Epithelial cell of proximal tubule (primary cell): ENCODE data around the gene BRINP1. TPM values are rescaled to one million over a fixed set of nuclear protein-coding genes. Genes with fewer than 3 reads are reported as not detected.

Source experiments
- DNase-seq: peaks from one replicate; pipeline ENCODE4 v3.0.0-alpha.2; 2011; ENCODE audit warnings: low read depth
- H3K4me3 ChIP-seq: 2 replicates; pipeline ENCODE4 v1.5.1; 2011; ENCODE audit warnings: low read depth, mild to moderate bottlenecking, low read length
- total RNA-seq: library from RNA; depleted of rRNA; stranded (reverse); fragments of >200 nt; gene quantifications from 2 replicates; pipeline ENCODE4 v1.2.3, GENCODE V29; 2015
- TF ChIP-seq, protein P1 (sequence below): conservative IDR thresholded peaks from 2 replicates; pipeline ENCODE4 v1.5.1; 2012; ENCODE audit warnings: low read depth, mild to moderate bottlenecking, low read length

The BRINP1 gene
- total RNA-seq, 1 donor from 2014 or later = 2.5 TPM

DNA sequence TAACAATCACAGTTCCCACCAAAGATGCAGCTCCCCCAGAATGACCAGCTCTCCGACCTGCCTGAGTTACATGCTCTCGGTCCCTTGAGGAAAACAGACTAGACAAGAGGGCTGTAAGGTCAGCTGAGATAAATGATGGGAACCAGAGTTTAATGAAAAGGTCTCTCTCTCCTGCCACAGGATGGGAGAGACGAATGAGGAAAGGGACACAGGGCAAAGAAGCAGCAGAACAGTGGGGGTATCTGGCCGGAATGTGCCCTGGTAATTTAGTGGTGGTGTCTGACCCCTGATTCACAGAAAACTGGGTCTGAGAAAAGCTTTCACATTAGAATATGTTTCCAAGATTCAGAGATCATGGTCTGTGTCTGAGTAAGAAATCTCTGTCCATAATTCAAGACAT lies 118.5 kb downstream of the BRINP1 start:
- DNase-seq = no peak
- TF ChIP-seq, protein P1, sequence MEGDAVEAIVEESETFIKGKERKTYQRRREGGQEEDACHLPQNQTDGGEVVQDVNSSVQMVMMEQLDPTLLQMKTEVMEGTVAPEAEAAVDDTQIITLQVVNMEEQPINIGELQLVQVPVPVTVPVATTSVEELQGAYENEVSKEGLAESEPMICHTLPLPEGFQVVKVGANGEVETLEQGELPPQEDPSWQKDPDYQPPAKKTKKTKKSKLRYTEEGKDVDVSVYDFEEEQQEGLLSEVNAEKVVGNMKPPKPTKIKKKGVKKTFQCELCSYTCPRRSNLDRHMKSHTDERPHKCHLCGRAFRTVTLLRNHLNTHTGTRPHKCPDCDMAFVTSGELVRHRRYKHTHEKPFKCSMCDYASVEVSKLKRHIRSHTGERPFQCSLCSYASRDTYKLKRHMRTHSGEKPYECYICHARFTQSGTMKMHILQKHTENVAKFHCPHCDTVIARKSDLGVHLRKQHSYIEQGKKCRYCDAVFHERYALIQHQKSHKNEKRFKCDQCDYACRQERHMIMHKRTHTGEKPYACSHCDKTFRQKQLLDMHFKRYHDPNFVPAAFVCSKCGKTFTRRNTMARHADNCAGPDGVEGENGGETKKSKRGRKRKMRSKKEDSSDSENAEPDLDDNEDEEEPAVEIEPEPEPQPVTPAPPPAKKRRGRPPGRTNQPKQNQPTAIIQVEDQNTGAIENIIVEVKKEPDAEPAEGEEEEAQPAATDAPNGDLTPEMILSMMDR = no peak
- H3K4me3 ChIP-seq = no peak overlapping the region

DNA sequence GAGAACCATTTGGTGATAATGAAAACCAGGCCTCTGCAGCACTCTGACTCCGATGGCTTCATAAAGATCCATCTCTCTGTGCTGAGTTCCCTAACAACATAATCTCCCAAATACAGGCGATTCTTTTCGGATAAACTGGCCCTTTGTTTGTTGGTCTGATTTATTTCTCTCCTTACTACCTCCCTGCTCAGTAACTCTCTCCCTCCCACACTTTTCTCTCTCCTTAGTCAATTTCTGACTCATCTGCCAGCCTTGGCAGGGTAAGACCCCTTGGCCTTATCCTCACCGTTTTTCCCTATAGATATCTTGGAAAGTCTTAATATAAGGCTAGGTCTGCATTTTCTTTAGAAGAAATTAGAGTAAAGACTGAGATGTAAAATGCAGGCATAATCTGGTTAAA lies 128.7 kb downstream of the BRINP1 start:
- no peak overlapping the region for H3K4me3 ChIP-seq
- no peak for DNase-seq
- TF ChIP-seq, protein P1 = no peak

DNA sequence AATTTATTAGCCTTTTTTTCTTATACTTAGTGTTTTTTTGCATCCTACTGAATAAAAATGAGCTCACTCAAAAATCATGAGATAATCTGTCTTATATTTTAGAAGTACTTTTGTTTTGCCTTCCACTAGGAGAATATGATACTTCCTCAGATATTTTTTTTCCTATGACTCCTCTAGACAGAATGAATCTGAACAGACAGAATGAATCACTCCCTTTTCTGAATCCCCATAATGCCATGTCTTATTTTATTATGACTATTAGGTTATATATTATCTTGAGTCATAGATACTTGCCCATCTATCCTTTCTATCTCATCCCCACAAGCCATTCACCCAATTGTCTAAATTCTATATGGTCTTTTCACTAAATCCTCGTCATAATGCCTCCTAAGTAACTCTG lies 134.6 kb downstream of the BRINP1 start:
- H3K4me3 ChIP-seq = no peak overlapping the region
- TF ChIP-seq, protein P1 = no peak
- no peak for DNase-seq

DNA sequence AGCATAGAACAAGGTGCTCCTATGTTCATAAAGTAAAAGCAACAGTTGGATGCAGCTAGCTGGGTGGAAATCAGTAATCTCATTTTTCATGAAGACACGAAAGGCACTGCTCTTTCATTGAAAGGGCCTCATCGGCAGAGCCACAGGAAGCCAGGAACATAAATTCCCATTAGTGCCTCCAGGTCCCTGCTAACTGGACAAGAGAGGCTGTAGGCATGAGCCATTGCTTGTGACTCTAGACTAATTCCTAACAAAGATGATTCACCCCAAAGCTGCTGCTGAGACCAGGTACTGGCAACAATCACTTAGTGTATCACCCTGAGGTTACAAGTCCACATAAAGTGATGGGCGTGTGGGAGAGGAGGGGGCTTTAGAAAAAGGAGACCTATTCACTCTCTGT lies 141.8 kb downstream of the BRINP1 start:
- TF ChIP-seq, protein P1 = no peak
- DNase-seq = no peak
- no peak overlapping the region for H3K4me3 ChIP-seq

DNA sequence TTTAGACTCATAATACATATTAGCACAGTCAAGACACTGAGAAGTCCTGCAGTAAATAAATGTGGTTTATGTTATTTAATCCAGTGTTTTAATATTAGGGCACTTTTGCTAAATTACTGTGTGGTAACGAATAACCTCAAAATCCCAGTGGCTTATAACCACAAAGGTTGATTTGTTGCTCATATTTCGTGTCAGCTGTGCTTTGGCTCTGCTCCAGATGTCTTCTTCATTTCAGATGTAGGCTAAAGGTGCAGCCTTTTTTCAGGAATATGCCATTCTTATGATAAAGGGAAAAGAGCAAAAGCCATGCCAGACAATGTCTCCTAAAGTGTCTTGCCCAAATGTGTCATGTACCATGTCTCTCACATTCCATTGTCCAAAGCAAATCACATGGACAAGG lies 144.8 kb downstream of the BRINP1 start:
- TF ChIP-seq, protein P1 = no peak
- DNase-seq = no peak
- H3K4me3 ChIP-seq = no peak overlapping the region

DNA sequence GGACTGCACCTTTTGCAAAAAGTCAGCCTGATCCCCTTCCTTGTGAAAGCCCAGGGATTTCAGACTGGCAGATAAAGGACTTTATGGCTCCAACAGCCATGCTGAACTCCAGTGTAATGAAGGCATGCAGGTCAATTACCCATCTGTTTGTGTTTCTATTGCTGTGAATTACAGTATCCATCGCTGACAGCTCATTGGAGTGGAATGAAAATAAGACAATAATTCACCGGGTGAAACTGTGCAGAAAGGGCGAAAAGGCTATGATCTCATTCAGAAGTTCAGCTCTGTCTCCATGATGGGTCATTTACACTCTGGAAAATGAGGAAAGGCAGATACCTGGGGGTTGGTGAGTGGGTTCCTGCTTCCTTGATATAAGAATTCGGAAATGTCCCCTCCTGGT lies 148.0 kb downstream of the BRINP1 start:
- TF ChIP-seq, protein P1 = no peak
- no peak overlapping the region for H3K4me3 ChIP-seq
- peak; percentile 64 for DNase-seq

DNA sequence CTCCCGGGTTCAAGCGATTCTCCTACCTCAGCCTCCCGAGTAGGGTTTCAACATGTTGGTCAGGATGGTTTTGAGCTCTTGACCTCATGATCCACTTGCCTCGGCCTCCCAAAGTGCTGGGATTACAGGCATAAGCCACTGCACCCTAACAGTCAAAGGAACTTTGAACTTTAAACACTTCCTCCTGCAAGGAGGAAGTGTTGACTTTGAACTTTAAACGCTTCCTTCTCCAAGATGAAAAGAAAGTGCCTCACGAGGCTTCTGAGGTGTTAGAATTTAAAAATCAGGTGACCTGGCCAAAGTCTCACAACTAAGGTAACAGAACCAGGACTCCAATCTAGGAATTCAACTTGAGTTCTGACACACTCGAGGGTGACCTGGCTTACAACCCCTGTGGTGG lies 150.9 kb downstream of the BRINP1 start:
- TF ChIP-seq, protein P1 = no peak
- DNase-seq = no peak
- no peak overlapping the region for H3K4me3 ChIP-seq
